ENCODE data around the gene DACT3.

Gene DACT3

GRCh38 chr19:46654621-46655152 lies 6.3 kb downstream of the DACT3 start:
- Histone ChIP-seq H3K4me1 (ENCODE audit: insufficient read depth, low read length) (peaks cover 14% of the 10 kb centered on the region), H3K36me3 (ENCODE audit: insufficient read depth, low read length) (no peaks in the 10 kb centered on the region), H3K9me3 (ENCODE audit: control insufficient read depth, insufficient read depth, low read length) (no peaks in the 10 kb centered on the region), H3K9ac (ENCODE audit: low read depth, low read length) (no peak overlapping the region)

DNA sequence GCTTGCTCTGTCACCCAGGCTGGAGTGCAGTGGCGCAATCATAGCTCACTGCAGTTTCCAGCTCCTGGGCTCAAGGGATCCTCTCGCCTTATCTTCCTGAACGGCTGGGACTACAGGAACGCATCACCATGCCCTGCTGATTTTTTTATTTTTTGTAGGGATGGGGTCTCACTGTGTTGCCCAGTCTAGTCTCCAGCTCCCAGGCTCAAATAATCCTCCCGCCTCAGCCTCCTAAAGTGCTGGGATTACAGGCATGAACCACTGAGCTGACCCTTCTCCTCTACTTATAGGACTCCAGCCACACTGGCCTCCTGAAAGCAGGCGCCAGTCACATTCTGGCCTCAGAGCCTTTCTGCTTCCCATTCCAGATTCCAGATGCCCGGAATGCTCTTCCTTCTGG lies 10.5 kb downstream of the DACT3 start:
- Histone ChIP-seq H3K4me1 (ENCODE audit: insufficient read depth, low read length) (peaks cover 14% of the 10 kb centered on the region), H3K36me3 (ENCODE audit: insufficient read depth, low read length) (no peaks in the 10 kb centered on the region), H3K9ac (ENCODE audit: low read depth, low read length) (no peak overlapping the region), H3K9me3 (ENCODE audit: control insufficient read depth, insufficient read depth, low read length) (peaks cover 3% of the 10 kb centered on the region)

DNA sequence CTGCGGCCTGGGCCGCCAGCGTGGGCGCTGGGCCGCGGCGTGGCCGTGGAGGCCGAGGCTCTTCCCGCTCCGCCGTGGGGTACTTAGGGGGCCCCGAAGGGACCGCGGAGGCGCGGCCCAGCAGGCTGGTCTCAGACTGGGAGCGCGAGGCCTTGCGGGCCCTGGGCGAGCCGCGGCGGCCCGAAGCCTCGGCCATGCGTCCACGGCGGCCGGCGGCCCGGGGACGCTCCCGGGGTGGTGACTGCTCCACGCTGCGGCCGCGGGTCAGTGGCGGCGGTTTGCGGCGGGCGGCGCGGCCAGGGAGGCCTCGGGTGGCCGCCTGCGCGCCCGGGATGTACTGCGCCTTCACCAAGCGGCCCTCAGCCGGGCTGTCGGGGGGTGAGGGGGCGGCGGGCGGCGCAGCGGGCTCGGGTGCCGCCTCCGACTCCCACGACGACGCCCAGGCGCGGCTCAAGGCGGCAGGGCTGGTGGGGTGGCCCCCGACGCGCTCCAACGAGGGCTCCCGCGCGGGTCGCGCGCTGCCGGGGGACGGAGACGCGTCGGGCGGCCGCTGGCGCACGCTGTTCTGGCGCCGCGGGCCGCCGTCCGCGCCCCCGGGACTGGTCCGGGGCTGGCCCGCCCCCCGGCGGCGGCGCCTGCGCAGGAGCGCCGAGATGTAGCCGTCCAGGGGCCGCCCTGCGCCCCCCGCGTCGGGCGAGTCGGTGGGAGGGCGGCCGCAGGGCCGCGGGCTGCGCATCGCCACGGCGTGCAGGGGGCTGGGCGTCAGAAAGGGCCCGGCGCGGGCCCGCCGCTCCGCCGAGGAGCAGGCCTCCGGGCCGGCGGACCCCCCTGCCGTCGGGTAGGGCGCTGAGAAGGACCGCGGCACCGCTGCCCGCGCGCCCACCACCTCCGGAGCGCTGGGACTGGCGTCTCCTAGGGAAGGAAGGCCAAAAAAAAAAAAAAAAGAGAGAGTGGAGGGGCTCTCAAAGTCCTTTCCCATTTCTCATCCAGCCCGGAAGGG lies 11.7 kb downstream of the DACT3 start:
- Histone ChIP-seq H3K9ac (ENCODE audit: low read depth, low read length) (peak overlapping the region; percentile 47; the same call in 1 of the 2 replicates), H3K36me3 (ENCODE audit: insufficient read depth, low read length) (no peaks in the 10 kb centered on the region)

GRCh38 chr19:46648060-46648960 lies 12.7 kb downstream of the DACT3 start:
- no peaks in the 10 kb centered on the region for H3K36me3 ChIP-seq (ENCODE audit: insufficient read depth, low read length)
- H3K9ac ChIP-seq (ENCODE audit: low read depth, low read length), result peak overlapping the region; percentile 47; the same call in 1 of the 2 replicates
- peaks cover 3% of the 10 kb centered on the region for H3K9me3 ChIP-seq (ENCODE audit: control insufficient read depth, insufficient read depth, low read length)
- no peaks in the 10 kb centered on the region for H3K4me1 ChIP-seq (ENCODE audit: insufficient read depth, low read length)

More for the DNA sequence above, 11.7 kb downstream of the DACT3 start:
- peaks cover 3% of the 10 kb centered on the region for H3K9me3 ChIP-seq (ENCODE audit: control insufficient read depth, insufficient read depth, low read length)
- H3K4me1 ChIP-seq (ENCODE audit: insufficient read depth, low read length), result peaks cover 6% of the 10 kb centered on the region

- no peaks in the 10 kb centered on the region for H3K4me1 ChIP-seq (ENCODE audit: insufficient read depth, low read length)
- H3K9me3 ChIP-seq (ENCODE audit: control insufficient read depth, insufficient read depth, low read length), result peaks cover 3% of the 10 kb centered on the region
- H3K9ac ChIP-seq (ENCODE audit: low read depth, low read length), result no peak overlapping the region
- no peaks in the 10 kb centered on the region for H3K36me3 ChIP-seq (ENCODE audit: insufficient read depth, low read length)
Observed at GRCh38 chr19:46646402-46646801, 14.6 kb downstream of the DACT3 start.

- Histone ChIP-seq H3K4me1 (ENCODE audit: insufficient read depth, low read length) (peaks cover 3% of the 10 kb centered on the region; the same call in 1 of the 2 replicates), H3K9me3 (ENCODE audit: control insufficient read depth, insufficient read depth, low read length) (peaks cover 3% of the 10 kb centered on the region), H3K9ac (ENCODE audit: low read depth, low read length) (no peak overlapping the region), H3K36me3 (ENCODE audit: insufficient read depth, low read length) (no peaks in the 10 kb centered on the region)
Observed at GRCh38 chr19:46644720-46645119, 16.3 kb downstream of the DACT3 start.

- Histone ChIP-seq H3K36me3 (ENCODE audit: insufficient read depth, low read length) (no peaks in the 10 kb centered on the region), H3K9ac (ENCODE audit: low read depth, low read length) (no peak overlapping the region; the same call in 1 of the 2 replicates), H3K9me3 (ENCODE audit: control insufficient read depth, insufficient read depth, low read length) (no peaks in the 10 kb centered on the region), H3K4me1 (ENCODE audit: insufficient read depth, low read length) (peaks cover 7% of the 10 kb centered on the region; the same call in 1 of the 2 replicates)
Observed at GRCh38 chr19:46640656-46641055, 20.3 kb downstream of the DACT3 start.

DNA sequence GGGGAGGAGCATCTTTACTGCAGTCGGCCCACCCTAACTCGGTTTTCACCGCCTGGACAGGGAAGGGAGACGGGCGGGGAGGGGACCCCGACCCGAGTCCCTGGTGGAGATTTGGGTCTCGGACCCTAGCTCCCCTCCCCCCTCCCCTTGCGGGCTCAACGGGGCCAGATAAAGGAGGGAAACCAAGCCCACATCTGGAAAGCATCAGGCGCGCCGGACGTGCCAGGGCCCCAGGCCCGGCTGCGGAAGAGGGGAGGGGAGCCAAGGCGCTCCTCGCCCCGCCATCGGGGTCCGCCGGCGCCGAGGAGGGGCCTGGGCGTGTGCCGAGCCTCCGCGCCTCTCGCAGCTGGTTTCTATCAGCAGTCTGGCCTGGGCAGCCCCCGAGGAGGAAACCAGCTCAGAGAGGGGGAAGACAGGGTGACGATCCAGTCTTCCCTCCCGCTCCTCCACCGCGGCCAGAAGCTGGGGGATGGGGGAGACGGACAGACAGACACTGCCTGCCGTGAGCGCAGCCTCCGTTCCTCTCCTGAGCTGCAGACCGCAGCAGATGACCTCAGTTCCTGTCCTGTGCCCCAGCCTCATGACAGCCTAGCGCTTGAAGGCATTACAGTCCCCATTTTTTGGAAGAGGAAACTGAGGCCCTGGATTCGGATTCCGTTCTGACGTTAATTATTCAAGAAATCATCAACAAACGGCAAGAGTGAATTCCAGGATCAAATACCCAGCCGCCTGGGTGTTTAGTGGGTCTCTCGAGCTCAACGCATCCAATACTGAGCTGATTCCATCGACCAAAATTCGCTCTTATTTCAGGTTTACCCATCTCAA lies 21.4 kb downstream of the DACT3 start:
- Histone ChIP-seq H3K4me1 (ENCODE audit: insufficient read depth, low read length) (peaks cover 7% of the 10 kb centered on the region; the same call in 1 of the 2 replicates), H3K9ac (ENCODE audit: low read depth, low read length) (peak overlapping the region; percentile 75), H3K9me3 (ENCODE audit: control insufficient read depth, insufficient read depth, low read length) (no peaks in the 10 kb centered on the region), H3K36me3 (ENCODE audit: insufficient read depth, low read length) (no peaks in the 10 kb centered on the region)

GRCh38 chr19:46637224-46637623 lies 23.8 kb downstream of the DACT3 start:
- Histone ChIP-seq H3K36me3 (ENCODE audit: insufficient read depth, low read length) (no peaks in the 10 kb centered on the region), H3K9ac (ENCODE audit: low read depth, low read length) (no peak overlapping the region), H3K4me1 (ENCODE audit: insufficient read depth, low read length) (peaks cover 16% of the 10 kb centered on the region; the same call in 1 of the 2 replicates), H3K9me3 (ENCODE audit: control insufficient read depth, insufficient read depth, low read length) (no peaks in the 10 kb centered on the region)

DNA sequence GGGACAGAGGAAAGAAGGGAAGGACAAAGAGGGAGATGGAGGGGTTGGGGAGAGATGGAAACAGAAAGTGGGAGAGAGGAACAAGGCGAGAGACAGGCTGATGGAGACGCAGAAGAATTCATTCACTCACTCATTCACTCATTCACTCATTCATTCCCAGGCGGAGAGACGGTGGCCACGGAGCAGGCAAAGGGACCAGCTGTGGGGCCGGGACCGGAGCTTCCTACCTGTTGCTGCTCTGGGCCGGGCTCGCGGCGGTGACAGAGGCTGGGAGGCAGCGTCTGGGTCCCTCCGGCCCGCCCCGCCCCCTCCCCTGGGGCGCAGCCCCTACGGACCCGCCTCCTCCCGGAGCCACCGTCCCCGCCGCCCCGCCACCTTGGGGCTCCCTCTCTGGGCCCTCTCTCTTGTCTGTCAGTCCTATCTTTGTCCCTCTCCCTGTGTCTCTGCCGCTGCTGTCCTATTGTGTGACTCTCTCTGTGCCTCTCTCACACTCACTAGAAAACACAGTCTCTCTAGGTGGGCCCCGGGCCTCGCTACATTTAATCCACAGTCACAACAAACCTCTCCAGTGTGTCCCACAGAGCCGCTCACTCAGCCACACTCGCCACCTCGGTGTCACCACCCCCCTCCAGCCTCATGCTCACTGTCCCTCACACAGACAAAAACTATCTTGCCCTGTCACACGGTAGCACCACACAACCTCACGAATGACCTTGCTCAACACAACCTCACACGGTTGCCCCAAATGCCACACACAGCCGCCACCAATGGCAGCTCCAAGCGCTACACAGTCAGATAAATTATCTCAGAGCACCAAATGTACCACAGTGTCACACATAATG lies 24.8 kb downstream of the DACT3 start, which contains the start of gene GNG8:
GNG8 (minus strand) TSS at position 283 of the 842 bp plus-strand sequence. CDS start 1,520 bp downstream, outside the sequence.
- Histone ChIP-seq H3K36me3 (ENCODE audit: insufficient read depth, low read length) (no peaks in the 10 kb centered on the region), H3K9ac (ENCODE audit: low read depth, low read length) (peak within 1 kb of the TSS; percentile 55; the same call in 1 of the 2 replicates), H3K9me3 (ENCODE audit: control insufficient read depth, insufficient read depth, low read length) (no peaks in the 10 kb centered on the region), H3K4me1 (ENCODE audit: insufficient read depth, low read length) (peaks cover 23% of the 10 kb centered on the region)

DNA sequence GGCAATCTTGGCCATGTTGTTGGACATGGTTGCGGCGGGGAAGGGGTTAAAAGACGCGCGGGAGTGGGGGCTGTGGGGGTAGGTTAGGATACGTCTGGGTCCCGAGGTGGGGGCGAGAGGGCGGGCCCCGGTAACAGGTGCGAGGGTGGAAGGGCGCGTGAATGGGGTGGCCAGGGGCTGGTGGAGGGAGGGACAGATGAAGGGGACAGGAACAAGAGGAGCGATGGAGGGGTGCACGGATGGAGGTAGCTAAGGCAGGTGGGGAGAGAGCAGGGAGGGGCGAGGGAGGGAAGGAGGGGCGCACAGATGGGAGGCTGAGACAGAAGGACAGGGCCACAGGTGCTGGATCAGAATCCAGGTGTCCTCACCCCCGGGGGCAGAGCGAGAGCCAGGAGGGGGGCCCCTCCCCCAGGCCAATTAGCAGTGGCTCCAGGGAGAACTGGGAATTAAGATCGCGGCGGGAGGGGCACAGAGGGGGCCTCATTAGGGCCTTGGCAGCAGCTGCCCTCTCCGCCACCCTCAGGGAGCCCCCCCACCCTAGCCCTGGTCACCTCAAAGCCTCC lies 26.2 kb downstream of the DACT3 start:
- H3K4me1 ChIP-seq (ENCODE audit: insufficient read depth, low read length), result peaks cover 26% of the 10 kb centered on the region
- H3K9ac ChIP-seq (ENCODE audit: low read depth, low read length), result peak overlapping the region; percentile 55; the same call in 1 of the 2 replicates
- H3K36me3 ChIP-seq (ENCODE audit: insufficient read depth, low read length), result no peaks in the 10 kb centered on the region
- H3K9me3 ChIP-seq (ENCODE audit: control insufficient read depth, insufficient read depth, low read length), result no peaks in the 10 kb centered on the region

GRCh38 chr19:46634045-46634655 lies 26.8 kb downstream of the DACT3 start:
- peaks cover 26% of the 10 kb centered on the region for H3K4me1 ChIP-seq (ENCODE audit: insufficient read depth, low read length)
- H3K9me3 ChIP-seq (ENCODE audit: control insufficient read depth, insufficient read depth, low read length), result no peaks in the 10 kb centered on the region
- H3K9ac ChIP-seq (ENCODE audit: low read depth, low read length), result peak overlapping the region; percentile 55; the same call in 1 of the 2 replicates
- H3K36me3 ChIP-seq (ENCODE audit: insufficient read depth, low read length), result no peaks in the 10 kb centered on the region

Data from ES-I3 (cell line).